SK-N-SH treated with all-trans-retinoic acid at 6 μM for 48 hours (cell line): ENCODE data around the gene KPTN.

Experiments used
- ATAC-seq: fragments of 200-7000 bp; cut with Tn5 transposase; 3 replicates; pipeline ENCODE4 v1.9.1; 2020; ENCODE audit warnings: mild to moderate bottlenecking, moderate library complexity
- ARNTL ChIP-seq: fragments of 450-650 bp; formaldehyde crosslinking; IDR thresholded peaks from 2 replicates; pipeline ENCODE4 v1.5.0; 2020; ENCODE audit warnings: low read depth, mild to moderate bottlenecking, moderate library complexity, borderline replicate concordance
- ESRRG ChIP-seq: fragments of 250-450 bp; sonication (Bioruptor Pico); IDR thresholded peaks from 2 replicates; pipeline ENCODE4 v1.6.1; 2021; ENCODE audit warnings: mild to moderate bottlenecking
- GLIS3 ChIP-seq: fragments of 250-450 bp; sonication (Bioruptor Pico); IDR thresholded peaks from 2 replicates; pipeline ENCODE4 v1.5.0; 2020; ENCODE audit warnings: mild to moderate bottlenecking, moderate library complexity
- ISL1 ChIP-seq: fragments of 250-450 bp; sonication (Bioruptor Pico); IDR thresholded peaks from 2 replicates; pipeline ENCODE4 v2.1.2; 2022; ENCODE audit warnings: mild to moderate bottlenecking, moderate library complexity
- OSR1 ChIP-seq: fragments of 250-450 bp; sonication (Bioruptor Pico); IDR thresholded peaks from 2 replicates; pipeline ENCODE4 v1.8.0; 2022; ENCODE audit warnings: moderate library complexity, mild to moderate bottlenecking, inconsistent platforms
- PPARA ChIP-seq: fragments of 250-450 bp; sonication (Bioruptor Pico); IDR thresholded peaks from 2 replicates; pipeline ENCODE4 v1.5.0; 2020; ENCODE audit warnings: mild to moderate bottlenecking, borderline replicate concordance
- RARB ChIP-seq: fragments of 250-450 bp; sonication (Bioruptor Pico); IDR thresholded peaks from 2 replicates; pipeline ENCODE4 v1.8.0; 2021; ENCODE audit warnings: mild to moderate bottlenecking, moderate library complexity
- SNAI2 ChIP-seq: fragments of 250-450 bp; sonication (Bioruptor Pico); IDR thresholded peaks from 2 replicates; pipeline ENCODE4 v1.5.0; 2020; ENCODE audit warnings: mild to moderate bottlenecking, moderate library complexity
- TSHZ2 ChIP-seq: fragments of 250-450 bp; sonication (Bioruptor Pico); IDR thresholded peaks from 2 replicates; pipeline ENCODE4 v1.5.0; 2020; ENCODE audit warnings: mild to moderate bottlenecking, moderate library complexity
- ZFP3 ChIP-seq: fragments of 250-450 bp; sonication (Bioruptor Pico); IDR thresholded peaks from 2 replicates; pipeline ENCODE4 v1.5.0; 2020; ENCODE audit warnings: mild to moderate bottlenecking, moderate library complexity
- ZFP30 ChIP-seq: fragments of 450-650 bp; formaldehyde crosslinking; IDR thresholded peaks from 2 replicates; pipeline ENCODE4 v1.5.0; 2022; ENCODE audit warnings: mild to moderate bottlenecking, moderate library complexity
- ZNF565 ChIP-seq: fragments of 450-650 bp; formaldehyde crosslinking; conservative IDR thresholded peaks from 2 replicates; pipeline ENCODE4 v1.5.0; 2020; ENCODE audit warnings: low read depth, mild to moderate bottlenecking, moderate library complexity
- ZNF70 ChIP-seq: fragments of 450-650 bp; formaldehyde crosslinking; IDR thresholded peaks from 2 replicates; pipeline ENCODE4 v1.5.0; 2020; ENCODE audit warnings: mild to moderate bottlenecking, moderate library complexity
- ZNF8 ChIP-seq: fragments of 450-650 bp; formaldehyde crosslinking; IDR thresholded peaks from 2 replicates; pipeline ENCODE4 v1.5.0; 2020; ENCODE audit warnings: mild to moderate bottlenecking, moderate library complexity
- TF ChIP-seq, protein P1 (sequence below): fragments of 250-450 bp; sonication (Bioruptor Pico); IDR thresholded peaks from 2 replicates; pipeline ENCODE4 v1.8.0; 2021; ENCODE audit warnings: low read depth, mild to moderate bottlenecking, moderate library complexity, borderline replicate concordance
- TF ChIP-seq, protein P2 (sequence below): fragments of 250-450 bp; sonication (Bioruptor Pico); IDR thresholded peaks from 2 replicates; pipeline ENCODE4 v1.8.0; 2020; ENCODE audit warnings: mild to moderate bottlenecking, moderate library complexity, borderline replicate concordance
- TF ChIP-seq, protein P3 (sequence below): fragments of 250-450 bp; sonication (Bioruptor Pico); IDR thresholded peaks from 2 replicates; pipeline ENCODE4 v1.5.1; 2020; ENCODE audit warnings: low read depth, mild to moderate bottlenecking, moderate library complexity

The KPTN gene

DNA sequence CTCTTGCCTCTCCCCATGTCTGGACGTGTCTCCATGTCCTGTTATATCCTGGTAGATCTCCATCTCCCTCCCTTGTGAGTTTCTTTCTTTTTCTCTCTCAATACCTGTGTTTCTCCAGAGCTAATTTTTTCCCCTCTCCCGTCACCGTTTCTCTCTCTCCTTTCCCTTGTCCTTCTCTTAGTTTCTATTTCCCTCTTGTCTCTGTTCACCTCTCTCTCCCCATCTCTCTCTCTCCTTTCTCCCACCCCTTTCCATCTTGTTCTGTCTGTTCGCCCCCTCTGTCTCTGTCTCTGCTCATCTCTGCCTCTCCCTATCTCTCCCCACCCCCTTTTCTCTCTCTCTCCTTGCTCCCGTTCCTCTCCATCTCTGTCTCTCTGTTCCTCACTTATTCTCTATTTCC is 25.3 kb downstream of the KPTN start:
- no peak for ATAC-seq
- TF ChIP-seq OSR1 (CRISPR knock-in tag): no peak
- TF ChIP-seq, protein P1, sequence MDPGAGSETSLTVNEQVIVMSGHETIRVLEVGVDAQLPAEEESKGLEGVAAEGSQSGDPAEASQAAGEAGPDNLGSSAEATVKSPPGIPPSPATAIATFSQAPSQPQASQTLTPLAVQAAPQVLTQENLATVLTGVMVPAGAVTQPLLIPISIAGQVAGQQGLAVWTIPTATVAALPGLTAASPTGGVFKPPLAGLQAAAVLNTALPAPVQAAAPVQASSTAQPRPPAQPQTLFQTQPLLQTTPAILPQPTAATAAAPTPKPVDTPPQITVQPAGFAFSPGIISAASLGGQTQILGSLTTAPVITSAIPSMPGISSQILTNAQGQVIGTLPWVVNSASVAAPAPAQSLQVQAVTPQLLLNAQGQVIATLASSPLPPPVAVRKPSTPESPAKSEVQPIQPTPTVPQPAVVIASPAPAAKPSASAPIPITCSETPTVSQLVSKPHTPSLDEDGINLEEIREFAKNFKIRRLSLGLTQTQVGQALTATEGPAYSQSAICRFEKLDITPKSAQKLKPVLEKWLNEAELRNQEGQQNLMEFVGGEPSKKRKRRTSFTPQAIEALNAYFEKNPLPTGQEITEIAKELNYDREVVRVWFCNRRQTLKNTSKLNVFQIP (CRISPR knock-in tag): no peak

DNA sequence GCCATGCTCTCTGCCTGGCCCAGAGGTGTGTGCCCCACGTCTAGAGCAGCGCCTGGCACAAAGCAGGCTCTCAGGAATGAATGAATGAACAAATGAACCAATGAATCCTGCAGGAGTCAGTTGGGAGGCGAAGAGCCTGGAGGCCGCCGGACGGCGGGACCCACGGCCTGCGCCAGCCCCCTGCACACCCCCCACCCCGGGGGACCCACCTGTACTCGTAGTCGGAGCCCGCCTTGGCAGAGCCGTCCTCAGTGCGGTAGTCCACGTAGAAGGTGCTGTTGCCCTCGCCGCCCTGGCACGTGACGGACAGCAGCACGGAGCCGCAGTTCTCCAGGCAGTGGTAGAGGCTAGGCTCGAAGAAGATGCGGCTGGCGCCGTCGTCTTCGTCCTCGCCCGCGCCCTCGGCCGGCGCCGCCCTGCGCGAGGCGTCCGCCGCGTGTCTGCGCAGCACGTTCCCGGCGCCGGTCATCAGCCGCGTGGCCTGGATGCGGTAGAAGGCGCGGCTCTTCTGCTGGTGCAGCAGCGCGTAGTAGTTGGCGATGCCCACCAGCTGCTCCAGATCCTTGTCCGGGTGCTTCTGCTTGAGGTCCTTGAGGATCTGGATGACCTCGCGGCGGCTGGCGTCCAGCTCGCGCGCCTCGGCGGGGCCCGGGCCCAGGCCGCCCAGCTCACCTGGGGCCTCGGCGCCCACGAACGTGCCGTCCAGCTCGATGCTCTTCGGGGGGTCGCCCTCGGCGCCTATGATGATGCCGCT is 27.1 kb downstream of the KPTN start:
- no peak for ATAC-seq
- TF ChIP-seq RARB (CRISPR knock-in tag): no peak
- TF ChIP-seq ZNF70 (CRISPR knock-in tag): no peak
- no peak for TF ChIP-seq ZNF8 (CRISPR knock-in tag)
- no peak for TF ChIP-seq ZFP3 (CRISPR knock-in tag)
- no peak for TF ChIP-seq TSHZ2 (CRISPR knock-in tag)

DNA sequence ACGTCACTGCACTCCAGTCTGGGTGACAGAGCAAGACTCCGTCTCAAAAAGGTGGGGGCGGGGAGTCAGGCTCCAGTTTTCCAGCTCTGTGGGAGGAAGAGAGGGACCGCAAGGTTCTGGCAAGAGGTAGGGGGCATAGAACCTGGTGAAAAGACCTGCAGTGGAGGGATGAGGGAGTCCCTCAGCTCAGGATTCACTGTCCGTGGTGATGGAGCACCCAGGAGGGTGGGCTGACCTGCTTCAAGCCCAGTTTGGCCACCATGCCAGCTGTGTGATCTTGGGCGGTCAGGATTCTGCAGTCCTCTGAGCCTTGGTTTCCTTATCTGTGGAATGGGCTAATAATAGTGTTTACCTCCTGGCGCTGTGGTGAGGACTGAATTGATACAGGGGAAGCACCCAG is 33.5 kb downstream of the KPTN start:
- no peak for ATAC-seq
- TF ChIP-seq ARNTL (CRISPR knock-in tag): no peak
- TF ChIP-seq ZNF70 (CRISPR knock-in tag): no peak
- no peak for TF ChIP-seq ZFP30 (CRISPR knock-in tag)
- TF ChIP-seq, protein P1 (CRISPR knock-in tag): no peak
- TF ChIP-seq, protein P2, sequence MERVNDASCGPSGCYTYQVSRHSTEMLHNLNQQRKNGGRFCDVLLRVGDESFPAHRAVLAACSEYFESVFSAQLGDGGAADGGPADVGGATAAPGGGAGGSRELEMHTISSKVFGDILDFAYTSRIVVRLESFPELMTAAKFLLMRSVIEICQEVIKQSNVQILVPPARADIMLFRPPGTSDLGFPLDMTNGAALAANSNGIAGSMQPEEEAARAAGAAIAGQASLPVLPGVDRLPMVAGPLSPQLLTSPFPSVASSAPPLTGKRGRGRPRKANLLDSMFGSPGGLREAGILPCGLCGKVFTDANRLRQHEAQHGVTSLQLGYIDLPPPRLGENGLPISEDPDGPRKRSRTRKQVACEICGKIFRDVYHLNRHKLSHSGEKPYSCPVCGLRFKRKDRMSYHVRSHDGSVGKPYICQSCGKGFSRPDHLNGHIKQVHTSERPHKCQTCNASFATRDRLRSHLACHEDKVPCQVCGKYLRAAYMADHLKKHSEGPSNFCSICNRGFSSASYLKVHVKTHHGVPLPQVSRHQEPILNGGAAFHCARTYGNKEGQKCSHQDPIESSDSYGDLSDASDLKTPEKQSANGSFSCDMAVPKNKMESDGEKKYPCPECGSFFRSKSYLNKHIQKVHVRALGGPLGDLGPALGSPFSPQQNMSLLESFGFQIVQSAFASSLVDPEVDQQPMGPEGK: no peak
- no peak for TF ChIP-seq ZFP3 (CRISPR knock-in tag)
- no peak for TF ChIP-seq PPARA (CRISPR knock-in tag)
- no peak for TF ChIP-seq GLIS3 (CRISPR knock-in tag)
- TF ChIP-seq, protein P3, sequence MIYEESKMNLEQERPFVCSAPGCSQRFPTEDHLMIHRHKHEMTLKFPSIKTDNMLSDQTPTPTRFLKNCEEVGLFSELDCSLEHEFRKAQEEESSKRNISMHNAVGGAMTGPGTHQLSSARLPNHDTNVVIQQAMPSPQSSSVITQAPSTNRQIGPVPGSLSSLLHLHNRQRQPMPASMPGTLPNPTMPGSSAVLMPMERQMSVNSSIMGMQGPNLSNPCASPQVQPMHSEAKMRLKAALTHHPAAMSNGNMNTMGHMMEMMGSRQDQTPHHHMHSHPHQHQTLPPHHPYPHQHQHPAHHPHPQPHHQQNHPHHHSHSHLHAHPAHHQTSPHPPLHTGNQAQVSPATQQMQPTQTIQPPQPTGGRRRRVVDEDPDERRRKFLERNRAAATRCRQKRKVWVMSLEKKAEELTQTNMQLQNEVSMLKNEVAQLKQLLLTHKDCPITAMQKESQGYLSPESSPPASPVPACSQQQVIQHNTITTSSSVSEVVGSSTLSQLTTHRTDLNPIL (CRISPR knock-in tag): no peak
- no peak for TF ChIP-seq SNAI2 (CRISPR knock-in tag)
- no peak for TF ChIP-seq OSR1 (CRISPR knock-in tag)
- no peak for TF ChIP-seq ESRRG
- no peak for TF ChIP-seq RARB (CRISPR knock-in tag)
- TF ChIP-seq ZNF8 (CRISPR knock-in tag): no peak

DNA sequence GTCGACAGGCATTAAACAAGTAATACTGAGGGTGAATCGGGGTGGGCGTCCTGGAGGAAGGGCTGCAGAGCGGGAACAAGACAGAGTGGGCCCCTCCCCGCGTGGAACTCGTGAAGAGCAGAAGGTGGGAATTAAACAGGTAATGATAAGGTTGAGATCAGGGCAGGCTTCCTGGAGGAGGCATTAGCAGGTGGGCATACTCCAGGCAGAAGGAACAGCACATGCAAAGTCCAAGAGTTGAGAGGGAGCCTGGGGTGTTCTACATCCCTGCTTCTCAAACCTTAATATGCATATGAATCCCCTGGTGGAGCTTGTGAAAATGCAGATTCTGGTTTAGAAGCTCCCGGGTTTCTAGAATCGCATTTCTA is 35.7 kb downstream of the KPTN start:
- ATAC-seq: no peak
- no peak for TF ChIP-seq ZFP3 (CRISPR knock-in tag)
- no peak for TF ChIP-seq TSHZ2 (CRISPR knock-in tag)
- no peak for TF ChIP-seq ZNF565 (CRISPR knock-in tag)
- TF ChIP-seq, protein P2: no peak
- TF ChIP-seq, protein P1 (CRISPR knock-in tag): no peak
- TF ChIP-seq ISL1: no peak
